Brain microvascular endothelial cell (primary cell): ENCODE results near the gene CPAMD8.

Experiments
- DNase-seq: peaks from one replicate; pipeline ENCODE4 v3.0.0-alpha.2; 2020
- H3K27ac ChIP-seq: fragments of 250-450 bp; sonication (Bioruptor Pico); 2 replicates; pipeline ENCODE4 v1.5.1; 2020; ENCODE audit warnings: mild to moderate bottlenecking, moderate library complexity
- H3K27me3 ChIP-seq: fragments of 250-450 bp; sonication (Bioruptor Pico); replicated peaks from 2 replicates; pipeline ENCODE4 v1.5.1; 2020; ENCODE audit warnings: mild to moderate bottlenecking
- H3K36me3 ChIP-seq: fragments of 250-450 bp; sonication (Bioruptor Pico); replicated peaks from 2 replicates; pipeline ENCODE4 v1.5.1; 2020; ENCODE audit warnings: mild to moderate bottlenecking
- H3K4me3 ChIP-seq: 2 replicates; pipeline ENCODE4 v1.5.1; 2011; ENCODE audit warnings: low read depth, mild to moderate bottlenecking, control low read depth, low read length, moderate library complexity
- in situ Hi-C: cut with HindIII; loops from 2 replicates; pipeline ENCODE4 v1.10.0; 2017; ENCODE audit warnings: low sequenced_read_pairs, low pct_ligation_motif_present
- TF ChIP-seq, protein P1 (sequence below): IDR thresholded peaks from 2 replicates; pipeline ENCODE4 v1.5.1; 2011; ENCODE audit warnings: low read depth, mild to moderate bottlenecking, moderate library complexity, low read length, control low read depth, inconsistent platforms; ENCODE audit errors: missing control alignments

Gene CPAMD8

DNA sequence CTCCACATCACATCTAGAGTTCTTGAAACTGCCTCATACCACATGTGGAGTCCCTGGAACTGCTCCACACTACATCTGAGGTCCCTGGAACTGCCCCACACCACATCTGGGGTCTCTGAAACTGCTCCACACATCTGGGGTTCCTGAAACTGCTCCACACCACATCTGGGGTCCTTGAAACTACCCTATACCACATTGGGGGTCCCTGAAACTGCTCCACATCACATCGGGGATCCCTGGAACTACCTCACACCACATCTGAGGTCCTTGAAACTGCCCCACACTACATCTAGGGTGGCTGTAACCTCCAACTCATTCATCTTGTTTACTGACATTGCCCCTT lies 104.0 kb downstream of the CPAMD8 start:
- in situ Hi-C loops = no loop called here
- no peak for DNase-seq
- H3K36me3 ChIP-seq = no peaks in the 10 kb centered on the region

GRCh38 chr19:16921766-16922591 lies 104.6 kb downstream of the CPAMD8 start:
- Histone ChIP-seq H3K27ac (no peak overlapping the region), H3K27me3 (no peaks in the 10 kb centered on the region), H3K36me3 (no peaks in the 10 kb centered on the region), H3K4me3 (no peak overlapping the region)
- DNase-seq = no peak
- in situ Hi-C loops = no loop called here
- TF ChIP-seq, protein P1, sequence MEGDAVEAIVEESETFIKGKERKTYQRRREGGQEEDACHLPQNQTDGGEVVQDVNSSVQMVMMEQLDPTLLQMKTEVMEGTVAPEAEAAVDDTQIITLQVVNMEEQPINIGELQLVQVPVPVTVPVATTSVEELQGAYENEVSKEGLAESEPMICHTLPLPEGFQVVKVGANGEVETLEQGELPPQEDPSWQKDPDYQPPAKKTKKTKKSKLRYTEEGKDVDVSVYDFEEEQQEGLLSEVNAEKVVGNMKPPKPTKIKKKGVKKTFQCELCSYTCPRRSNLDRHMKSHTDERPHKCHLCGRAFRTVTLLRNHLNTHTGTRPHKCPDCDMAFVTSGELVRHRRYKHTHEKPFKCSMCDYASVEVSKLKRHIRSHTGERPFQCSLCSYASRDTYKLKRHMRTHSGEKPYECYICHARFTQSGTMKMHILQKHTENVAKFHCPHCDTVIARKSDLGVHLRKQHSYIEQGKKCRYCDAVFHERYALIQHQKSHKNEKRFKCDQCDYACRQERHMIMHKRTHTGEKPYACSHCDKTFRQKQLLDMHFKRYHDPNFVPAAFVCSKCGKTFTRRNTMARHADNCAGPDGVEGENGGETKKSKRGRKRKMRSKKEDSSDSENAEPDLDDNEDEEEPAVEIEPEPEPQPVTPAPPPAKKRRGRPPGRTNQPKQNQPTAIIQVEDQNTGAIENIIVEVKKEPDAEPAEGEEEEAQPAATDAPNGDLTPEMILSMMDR = no peak

More for the DNA sequence above, 104.0 kb downstream of the CPAMD8 start:
- Histone ChIP-seq H3K4me3 (no peak overlapping the region), H3K27me3 (no peaks in the 10 kb centered on the region), H3K27ac (no peak overlapping the region)
- TF ChIP-seq, protein P1 = no peak

DNA sequence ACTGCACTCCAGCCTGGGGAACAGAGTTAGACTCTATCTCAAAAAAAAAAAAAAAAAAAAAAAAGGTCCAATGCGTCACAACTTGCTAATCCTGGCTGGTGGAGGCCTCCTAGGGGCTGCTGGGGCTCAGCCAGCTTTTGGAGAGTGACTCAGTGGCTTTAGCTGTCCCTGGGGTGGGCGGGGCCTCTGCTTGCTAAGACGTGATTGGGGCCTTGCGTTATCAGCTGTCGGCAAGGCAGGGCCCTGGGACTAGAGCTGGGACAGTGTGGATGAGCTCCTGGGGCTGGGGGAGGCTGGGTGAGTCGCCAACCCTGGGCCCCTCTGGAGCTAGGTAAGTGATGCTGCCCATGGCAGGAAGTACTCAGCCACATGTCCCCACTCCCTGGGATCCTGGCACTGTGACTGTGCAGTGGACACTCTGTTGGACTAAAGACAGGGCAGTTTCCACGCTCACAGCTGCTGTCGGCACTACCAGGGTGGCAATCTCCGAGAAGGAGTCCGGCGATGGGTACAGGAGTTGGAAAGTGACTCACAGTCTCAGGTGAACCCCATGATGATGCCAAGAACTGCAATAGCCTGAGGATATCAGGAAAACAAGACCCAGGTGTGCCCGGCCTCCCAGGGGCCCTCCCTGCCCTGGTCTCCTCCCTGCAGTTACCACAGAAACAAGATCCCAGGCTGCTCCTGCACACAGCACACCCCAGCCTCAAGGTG lies 105.6 kb downstream of the CPAMD8 start:
- H3K4me3 ChIP-seq = no peak overlapping the region
- TF ChIP-seq, protein P1 = no peak
- H3K27ac ChIP-seq = no peak overlapping the region
- H3K36me3 ChIP-seq = no peaks in the 10 kb centered on the region
- in situ Hi-C loops = no loop called here
- no peaks in the 10 kb centered on the region for H3K27me3 ChIP-seq
- DNase-seq = peak; percentile 92

DNA sequence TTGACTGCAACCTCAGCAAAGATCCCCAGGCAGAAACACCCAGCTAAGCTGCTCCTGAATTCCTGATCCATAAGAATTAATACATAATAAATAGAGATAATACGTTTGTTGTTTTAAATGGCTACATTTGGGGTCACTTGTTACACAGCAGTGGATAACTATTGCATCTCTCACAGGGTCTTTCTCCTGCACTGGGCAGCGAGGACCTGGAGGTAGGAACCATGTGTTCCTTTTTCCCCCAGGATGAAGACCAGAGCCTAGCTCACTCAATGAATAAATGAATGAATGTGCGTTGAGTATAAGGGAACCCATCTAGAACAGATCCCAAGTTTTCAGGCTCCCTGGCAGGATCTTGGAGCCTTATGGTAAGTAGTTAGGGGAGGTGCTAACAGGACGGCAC lies 107.1 kb downstream of the CPAMD8 start:
- Histone ChIP-seq H3K36me3 (no peaks in the 10 kb centered on the region), H3K27ac (no peak overlapping the region), H3K4me3 (no peak overlapping the region), H3K27me3 (no peaks in the 10 kb centered on the region)
- DNase-seq = no peak
- in situ Hi-C loops = no loop called here
- TF ChIP-seq, protein P1 = no peak

GRCh38 chr19:16917401-16917800 lies 109.2 kb downstream of the CPAMD8 start:
- in situ Hi-C loops = no loop called here
- DNase-seq = no peak
- H3K27me3 ChIP-seq = no peaks in the 10 kb centered on the region
- no peak overlapping the region for H3K27ac ChIP-seq
- no peak overlapping the region for H3K4me3 ChIP-seq
- TF ChIP-seq, protein P1 = no peak
- no peaks in the 10 kb centered on the region for H3K36me3 ChIP-seq
